ENCODE measurements around the gene POLR2M.

Gene POLR2M

GRCh38 chr15:57743424-57743823 is 36.9 kb downstream of the POLR2M start:
- no peak for DNase-seq

GRCh38 chr15:57746786-57747185 is 40.3 kb downstream of the POLR2M start:
- no peak for DNase-seq

GRCh38 chr15:57747206-57747896 is 40.8 kb downstream of the POLR2M start:
- no peak for DNase-seq

- no peak for DNase-seq
Measured at GRCh38 chr15:57751177-57751800, 44.8 kb downstream of the POLR2M start.

DNA sequence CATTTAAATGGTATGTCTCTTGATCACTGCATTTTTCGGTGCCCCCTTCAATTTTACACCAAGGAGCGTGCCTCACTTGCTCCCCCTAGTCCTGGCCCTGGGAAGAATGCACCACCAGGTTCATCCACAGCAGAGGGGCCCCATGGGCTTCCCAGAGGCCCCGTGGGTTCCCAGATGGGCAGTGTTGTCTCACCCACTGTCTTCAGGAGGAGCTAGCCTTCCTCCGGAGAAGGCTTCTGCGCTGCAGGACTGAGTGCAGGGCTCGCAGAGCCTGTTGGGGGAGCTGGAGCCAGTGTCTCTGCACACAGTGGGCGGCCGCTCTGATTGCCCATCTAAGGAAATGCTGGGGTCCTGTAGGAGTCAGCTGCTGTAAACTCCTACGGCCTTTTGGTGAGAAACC is 45.9 kb downstream of the POLR2M start:
- no peak for DNase-seq

- DNase-seq, result no peak
Measured at GRCh38 chr15:57752840-57753239, 46.3 kb downstream of the POLR2M start.

GRCh38 chr15:57756466-57756865 is 50.0 kb downstream of the POLR2M start:
- DNase-seq, result no peak

- no peak for DNase-seq
Measured at GRCh38 chr15:57758560-57758959, 52.0 kb downstream of the POLR2M start.

DNA sequence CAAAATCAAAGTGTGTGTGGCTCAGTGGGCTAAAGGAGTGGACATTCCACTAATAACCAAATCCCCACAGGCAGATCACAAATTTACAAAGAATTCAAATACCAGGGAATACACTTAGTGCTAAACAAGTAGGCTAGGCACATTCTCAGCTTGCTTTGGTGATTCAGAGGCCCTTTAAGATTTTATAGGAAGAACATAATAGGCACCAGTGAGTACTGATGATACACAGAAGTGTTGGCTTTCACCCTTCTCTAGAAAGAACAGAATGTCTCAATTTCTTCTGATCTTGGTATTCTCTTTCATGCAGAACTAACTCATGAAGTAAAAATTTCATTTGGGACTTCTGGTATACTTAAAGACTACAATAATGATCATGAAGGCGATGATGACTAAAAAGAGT is 55.0 kb downstream of the POLR2M start:
- no peak for DNase-seq

- DNase-seq, result no peak
Measured at GRCh38 chr15:57762302-57762701, 55.8 kb downstream of the POLR2M start.

DNA sequence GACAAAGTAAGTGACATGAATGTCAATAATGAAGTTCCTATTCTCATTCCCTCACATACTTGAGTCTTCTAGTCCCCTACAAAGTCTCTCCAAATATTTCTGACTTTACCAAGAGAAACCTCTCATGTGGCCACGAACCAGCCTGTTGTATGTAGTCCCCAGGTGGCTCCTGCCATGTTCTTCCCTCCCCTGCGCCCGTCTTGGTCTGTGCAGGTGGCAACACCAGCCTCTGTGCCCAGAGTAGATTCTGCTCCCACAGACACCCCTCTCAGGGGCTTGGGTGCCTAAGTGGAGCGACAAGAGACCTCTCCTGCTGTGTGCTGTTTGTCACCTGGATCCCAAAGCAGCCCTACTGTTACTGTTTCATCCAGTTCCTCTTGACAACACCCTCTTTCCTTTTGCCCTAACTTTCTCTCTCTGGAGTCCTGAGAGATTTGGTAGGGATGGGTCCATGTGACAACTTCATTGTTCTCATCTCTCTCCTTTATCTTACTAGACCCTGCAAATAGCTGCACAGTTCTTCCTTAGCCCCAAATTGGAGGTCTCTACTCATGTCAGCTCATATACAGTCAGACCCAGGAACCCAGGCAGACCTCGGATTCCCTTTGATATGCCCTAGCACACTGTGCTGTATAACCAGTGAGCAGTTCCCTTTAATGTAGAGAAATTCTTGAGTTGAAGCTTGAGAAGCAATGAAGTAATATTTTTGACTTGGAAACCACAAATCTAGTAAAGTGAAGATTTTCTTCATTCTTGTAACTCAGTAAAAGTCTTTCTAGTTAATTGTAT is 56.9 kb downstream of the POLR2M start:
- DNase-seq, result no peak

All from COR-L47 (cell line).